Esophagus muscularis mucosa (tissue), 4 donors: ENCODE measurements around the gene MRTFA.

Experiments used
- CTCF ChIP-seq, 3 experiments: fragments of 200-600 bp in 2 of 3; fragments of 450-650 bp in 1 of 3; sonication (generic) in 2 of 3; IDR thresholded peaks; one replicate each; pipeline ENCODE4 v1.5.1; 2017 to 2019; ENCODE audit warnings: antibody characterized with exemption in 3 of 3, mild to moderate bottlenecking in 2 of 3, moderate library complexity in 1 of 3
- EP300 ChIP-seq: sonication (generic); formaldehyde crosslinking; IDR thresholded peaks from one replicate; pipeline ENCODE4 v1.6.1; 2017; ENCODE audit warnings: antibody characterized with exemption
- POLR2A ChIP-seq: fragments of 450-650 bp; IDR thresholded peaks from one replicate; pipeline ENCODE4 v1.6.1; 2017; ENCODE audit warnings: antibody characterized with exemption, moderate library complexity, mild to moderate bottlenecking, low read depth

- TF ChIP-seq CTCF (IDR thresholded peaks at IDR 0.05) (no peak), POLR2A (no peak), EP300 (no peak)
These were observed 91.8 kb downstream of the MRTFA start for GRCh38 chr22:40544758-40545157.
